ENCODE measurements around the gene SENP2. TPM values are rescaled to one million over a fixed set of nuclear protein-coding genes. Genes with fewer than 3 reads are reported as not detected.
"Not testable (repeated sequence)": the region's sequence is repeated elsewhere in the genome, so short reads cannot be mapped to it uniquely, and the experiment has no call there.

The SENP2 gene
- 10 to 100 TPM; 32.8 to 33.6 TPM for total RNA-seq

DNA sequence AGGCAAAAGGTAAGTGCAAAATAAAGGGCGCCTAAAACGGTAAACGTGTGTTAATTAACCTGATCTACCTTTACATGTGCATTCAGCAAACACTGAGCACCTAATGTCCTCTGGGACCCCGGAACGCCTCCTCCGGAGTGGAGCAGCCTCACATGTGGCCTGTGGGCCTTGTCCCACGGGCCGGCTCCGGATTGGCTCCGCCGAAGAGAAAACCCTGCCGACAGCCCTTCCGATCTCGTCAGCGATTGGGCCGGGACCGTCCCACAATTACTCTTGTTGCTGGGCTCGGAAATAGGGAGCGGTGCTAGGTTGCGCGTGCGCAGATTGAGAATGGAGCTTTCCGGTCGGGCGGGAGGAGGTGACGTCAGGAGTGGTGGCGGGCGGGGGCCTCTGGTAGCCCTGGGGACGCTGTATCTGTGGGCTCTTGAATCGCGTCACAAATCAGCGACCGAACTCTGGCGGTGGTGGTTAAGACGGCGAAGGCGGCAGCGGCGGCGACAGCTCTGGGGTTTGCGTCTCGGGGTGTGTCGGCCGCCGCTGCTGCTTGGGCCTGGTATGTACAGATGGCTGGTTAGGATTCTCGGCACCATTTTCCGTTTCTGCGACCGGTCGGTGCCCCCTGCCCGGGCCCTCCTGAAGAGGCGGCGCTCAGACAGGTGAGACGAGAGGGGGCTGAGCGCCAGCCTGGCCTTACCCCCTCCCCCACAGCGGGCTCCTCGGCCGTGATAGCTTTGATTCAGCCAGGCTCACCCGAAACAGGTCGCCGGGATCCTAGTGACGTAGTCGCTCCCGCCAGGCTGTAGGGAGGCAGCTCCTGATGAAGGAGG is at the start of gene SENP2:
Gene SENP2 (plus strand): TSS at position 437 of the 827 bp plus-strand sequence. CDS start 119 bp downstream, at position 556.
- Mint-ChIP-seq H3K27me3 (no peaks in the 10 kb centered on the region), H3K4me1 (peaks cover 36% of the 10 kb centered on the region), H3K4me3 (peak within 1 kb of the TSS; percentile 78), H3K27ac (peak within 1 kb of the TSS; percentile 82), H3K36me3 (ENCODE audit: low read depth) (no peaks in the 10 kb centered on the region), H3K9me3 (no peaks in the 10 kb centered on the region)
- POLR2A ChIA-PET: interaction anchor here (0.6 to 2.6 kb wide), 20 partner anchors 10 to 1198 kb away, joined by 3 to 17 read pairs (median 4); partner anchors contain the start of genes DNAJB11, TMEM41A and TRA2B
- peak; percentile 100 for DNase-seq
- CTCF ChIA-PET: interaction anchor here (0.6 to 2.5 kb wide), 13 partner anchors 8 to 278 kb away, joined by 3 to 24 read pairs (median 5); no protein-coding TSS in a partner anchor

- Mint-ChIP-seq H3K27me3 (no peaks in the 10 kb centered on the region), H3K4me3 (peak overlapping the region; percentile 25), H3K36me3 (ENCODE audit: low read depth) (peaks cover 3% of the 10 kb centered on the region), H3K9me3 (no peaks in the 10 kb centered on the region), H3K4me1 (peaks cover 16% of the 10 kb centered on the region), H3K27ac (peak overlapping the region; percentile 85)
- ChIA-PET CTCF (interaction anchor here (0.5 kb wide), 1 partner anchor 17 kb away, joined by 4 read pairs; no protein-coding TSS in a partner anchor), POLR2A (interaction anchor here (0.7 kb wide), 1 partner anchor 39 kb away, joined by 3 read pairs; the partner anchor contains the start of gene TMEM41A)
- peak; percentile 49 for DNase-seq
Observed at GRCh38 chr3:185537369-185537970, 48.6 kb upstream of the SENP2 start.

- no peaks in the 10 kb centered on the region for H3K9me3 Mint-ChIP-seq
- H3K27me3 Mint-ChIP-seq: no peaks in the 10 kb centered on the region
- ChIA-PET POLR2A (no interaction called here), CTCF (no interaction called here)
- DNase-seq: no peak
- H3K27ac Mint-ChIP-seq: no peak overlapping the region
- peaks cover 3% of the 10 kb centered on the region for H3K36me3 Mint-ChIP-seq (ENCODE audit: low read depth)
- no peak overlapping the region for H3K4me3 Mint-ChIP-seq
- H3K4me1 Mint-ChIP-seq: peaks cover 17% of the 10 kb centered on the region
Observed at GRCh38 chr3:185539934-185540333, 46.2 kb upstream of the SENP2 start.

- Mint-ChIP-seq H3K4me1 (peaks cover 17% of the 10 kb centered on the region), H3K9me3 (no peaks in the 10 kb centered on the region), H3K27me3 (no peaks in the 10 kb centered on the region), H3K27ac (no peak overlapping the region), H3K36me3 (ENCODE audit: low read depth) (peaks cover 3% of the 10 kb centered on the region), H3K4me3 (no peak overlapping the region)
- ChIA-PET CTCF (no interaction called here), POLR2A (no interaction called here)
- DNase-seq: no peak
Observed at GRCh38 chr3:185540695-185541094, 45.4 kb upstream of the SENP2 start.

DNA sequence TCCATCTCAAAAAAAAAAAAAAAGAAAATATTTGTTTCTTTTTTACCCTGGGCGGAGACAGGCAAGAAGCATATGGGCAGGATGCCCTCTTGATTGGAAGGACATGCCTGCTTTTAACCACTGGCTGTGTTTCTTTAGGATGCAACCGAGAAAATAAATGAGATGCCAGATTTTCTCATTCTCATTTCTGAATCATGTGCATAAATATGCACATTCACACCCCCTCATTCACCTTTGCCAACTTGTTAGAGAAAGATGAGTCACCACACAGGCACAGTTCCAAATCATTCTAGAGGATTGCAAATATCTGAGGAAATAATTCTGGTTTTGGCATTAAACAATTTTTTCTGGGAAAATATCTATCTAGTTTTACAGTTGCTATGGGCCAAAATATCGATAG is 37.0 kb upstream of the SENP2 start:
- DNase-seq: no peak
- H3K9me3 Mint-ChIP-seq: no peaks in the 10 kb centered on the region
- no peak overlapping the region for H3K27ac Mint-ChIP-seq
- H3K4me1 Mint-ChIP-seq: peaks cover 14% of the 10 kb centered on the region
- H3K27me3 Mint-ChIP-seq: no peaks in the 10 kb centered on the region
- no peak overlapping the region for H3K4me3 Mint-ChIP-seq
- ChIA-PET CTCF (no interaction called here), POLR2A (no interaction called here)
- no peaks in the 10 kb centered on the region for H3K36me3 Mint-ChIP-seq (ENCODE audit: low read depth)

DNA sequence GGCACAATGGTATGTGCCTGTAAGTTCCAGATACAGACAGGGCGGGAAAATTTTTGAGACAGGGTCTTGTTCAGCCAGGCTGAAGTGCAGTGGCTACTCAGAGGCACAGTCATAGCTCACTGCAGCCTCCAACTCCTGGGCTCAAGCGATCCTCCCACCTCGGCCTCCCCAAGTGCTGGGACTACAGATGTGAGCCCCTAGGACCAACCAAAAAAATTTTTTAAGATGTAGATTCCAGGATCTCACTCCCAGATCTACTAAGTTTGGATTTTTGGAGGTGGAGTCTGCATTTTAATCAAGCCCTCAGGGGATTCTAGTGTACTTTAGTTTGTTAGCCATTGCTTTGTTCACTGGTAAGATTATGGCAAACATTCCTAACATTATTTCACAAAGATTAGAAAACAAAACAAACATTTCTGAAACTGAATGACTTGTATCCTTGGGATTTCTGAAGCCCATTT is 36.4 kb upstream of the SENP2 start:
- Mint-ChIP-seq H3K27me3 (no peaks in the 10 kb centered on the region), H3K27ac (no peak overlapping the region), H3K4me3 (no peak overlapping the region), H3K9me3 (no peaks in the 10 kb centered on the region), H3K36me3 (ENCODE audit: low read depth) (no peaks in the 10 kb centered on the region), H3K4me1 (peaks cover 14% of the 10 kb centered on the region)
- ChIA-PET POLR2A (no interaction called here), CTCF (no interaction called here)
- no peak for DNase-seq

DNA sequence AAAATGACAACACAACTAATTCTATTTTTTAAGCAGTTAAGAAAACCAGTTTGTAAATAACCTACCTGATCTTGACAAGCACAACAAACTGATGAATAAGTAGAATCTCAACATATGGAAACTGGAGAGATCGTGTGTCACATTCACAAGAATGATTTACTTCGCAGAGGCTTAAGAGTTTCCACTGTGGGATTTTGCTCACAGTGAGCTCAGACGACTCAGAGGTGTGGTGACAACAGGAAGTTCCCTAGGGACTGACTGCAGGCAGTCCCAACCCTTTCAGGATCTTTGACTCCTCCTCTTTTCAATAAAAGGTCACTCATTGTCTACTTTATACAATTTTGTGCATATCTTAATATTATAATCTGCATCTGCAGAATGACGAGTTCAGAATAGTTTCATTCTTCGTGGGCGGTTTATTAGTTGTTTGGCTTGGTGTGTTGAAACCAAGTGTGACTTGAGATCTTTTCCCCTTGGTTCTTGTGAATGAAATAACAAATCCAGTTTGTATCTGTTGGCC is 33.7 kb upstream of the SENP2 start, which contains the start of gene LIPH:
Gene LIPH (minus strand): TSS at position 231 of the 520 bp plus-strand sequence. CDS start 117 bp downstream, at position 114.
- ChIA-PET CTCF (no interaction called here), POLR2A (no interaction called here)
- H3K27ac Mint-ChIP-seq: no peak within 1 kb of the TSS
- no peak within 1 kb of the TSS for H3K4me3 Mint-ChIP-seq
- H3K4me1 Mint-ChIP-seq: peaks cover 6% of the 10 kb centered on the region
- DNase-seq: no peak
- H3K9me3 Mint-ChIP-seq: no peaks in the 10 kb centered on the region
- H3K36me3 Mint-ChIP-seq (ENCODE audit: low read depth): no peaks in the 10 kb centered on the region
- no peaks in the 10 kb centered on the region for H3K27me3 Mint-ChIP-seq

DNA sequence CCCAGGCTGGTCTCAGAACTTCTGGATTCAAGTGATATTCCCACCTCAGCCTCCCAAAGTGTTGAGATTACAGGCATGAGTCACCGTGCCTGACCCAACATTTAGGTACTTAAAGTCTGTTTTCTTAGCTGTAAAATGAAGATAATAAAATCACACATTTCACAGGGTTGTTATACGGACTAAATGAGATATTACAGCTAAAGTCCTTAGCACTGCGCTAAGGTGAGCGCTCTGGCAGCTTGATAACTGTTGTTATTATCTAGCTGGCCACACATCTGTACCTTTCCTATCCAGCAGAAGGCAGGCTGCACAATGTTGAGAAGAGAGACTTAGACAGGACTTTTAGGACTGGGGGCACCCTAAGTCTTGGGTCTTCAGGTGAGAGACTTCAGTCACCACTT is 31.0 kb upstream of the SENP2 start:
- Mint-ChIP-seq H3K9me3 (no peaks in the 10 kb centered on the region), H3K4me3 (no peak overlapping the region), H3K27ac (no peak overlapping the region), H3K36me3 (ENCODE audit: low read depth) (no peaks in the 10 kb centered on the region), H3K4me1 (peaks cover 14% of the 10 kb centered on the region), H3K27me3 (peaks cover 2% of the 10 kb centered on the region)
- ChIA-PET CTCF (interaction anchor here (0.5 to 1.3 kb wide), 2 partner anchors 9 to 25 kb away, joined by 4 to 5 read pairs; no protein-coding TSS in a partner anchor), POLR2A (no interaction called here)
- no peak for DNase-seq

GRCh38 chr3:185555860-185556347 is 30.2 kb upstream of the SENP2 start:
- Mint-ChIP-seq H3K9me3 (no peaks in the 10 kb centered on the region), H3K27me3 (peaks cover 2% of the 10 kb centered on the region), H3K4me3 (no peak overlapping the region), H3K36me3 (ENCODE audit: low read depth) (no peaks in the 10 kb centered on the region), H3K4me1 (peaks cover 14% of the 10 kb centered on the region), H3K27ac (no peak overlapping the region)
- CTCF ChIA-PET: interaction anchor here (0.9 to 1.3 kb wide), 2 partner anchors 25 to 143 kb away, joined by 3 to 5 read pairs; no protein-coding TSS in a partner anchor
- DNase-seq: no peak
- POLR2A ChIA-PET: no interaction called here

GRCh38 chr3:185556640-185557039 is 29.5 kb upstream of the SENP2 start:
- H3K9me3 Mint-ChIP-seq; H3K27ac Mint-ChIP-seq; H3K4me3 Mint-ChIP-seq; H3K27me3 Mint-ChIP-seq; DNase-seq; POLR2A ChIA-PET; H3K36me3 Mint-ChIP-seq (ENCODE audit: low read depth): not testable (repeated sequence)
- H3K4me1 Mint-ChIP-seq: peaks cover 17% of the 10 kb centered on the region
- CTCF ChIA-PET: interaction anchor here (0.6 to 0.8 kb wide), 2 partner anchors 29 to 107 kb away, joined by 3 read pairs; partner anchors contain the start of gene SENP2

GRCh38 chr3:185558395-185558794 is 27.7 kb upstream of the SENP2 start:
- ChIA-PET POLR2A (interaction anchor here (1.2 kb wide), 1 partner anchor 60 kb away, joined by 4 read pairs; the partner anchor contains the start of gene TMEM41A), CTCF (interaction anchor here (0.9 to 2.9 kb wide), 22 partner anchors 10 to 199 kb away, joined by 3 to 16 read pairs (median 5); partner anchors contain the start of genes MAP3K13, SENP2 and TMEM41A)
- H3K36me3 Mint-ChIP-seq (ENCODE audit: low read depth): no peaks in the 10 kb centered on the region
- no peaks in the 10 kb centered on the region for H3K9me3 Mint-ChIP-seq
- no peak for DNase-seq
- H3K4me1 Mint-ChIP-seq: peaks cover 12% of the 10 kb centered on the region
- no peak overlapping the region for H3K27ac Mint-ChIP-seq
- no peak overlapping the region for H3K4me3 Mint-ChIP-seq
- H3K27me3 Mint-ChIP-seq: peaks cover 6% of the 10 kb centered on the region

DNA sequence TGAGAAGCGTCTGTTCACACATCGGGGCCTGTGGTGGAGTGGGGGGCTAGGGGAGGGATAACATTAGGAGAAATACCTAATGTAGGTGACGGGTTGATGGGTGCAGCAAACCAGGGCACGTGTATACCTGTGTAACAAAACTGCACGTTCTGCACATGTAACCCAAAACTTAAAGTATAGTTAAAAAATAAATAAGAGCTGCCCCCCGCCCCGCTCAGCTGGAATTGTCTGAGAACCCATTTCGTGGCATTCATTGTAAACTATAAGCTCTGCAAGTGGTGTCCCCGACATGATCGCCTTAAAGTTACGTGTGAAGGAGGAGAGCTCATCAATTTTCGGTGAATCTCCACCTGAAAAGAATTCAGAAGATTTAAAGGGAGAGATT is 26.4 kb upstream of the SENP2 start:
- H3K27ac Mint-ChIP-seq: no peak overlapping the region
- peaks cover 12% of the 10 kb centered on the region for H3K4me1 Mint-ChIP-seq
- peaks cover 6% of the 10 kb centered on the region for H3K27me3 Mint-ChIP-seq
- no peak overlapping the region for H3K4me3 Mint-ChIP-seq
- no peaks in the 10 kb centered on the region for H3K9me3 Mint-ChIP-seq
- no peaks in the 10 kb centered on the region for H3K36me3 Mint-ChIP-seq (ENCODE audit: low read depth)
- CTCF ChIA-PET: interaction anchor here (0.6 to 2.9 kb wide), 31 partner anchors 12 to 226 kb away, joined by 3 to 16 read pairs (median 5); partner anchors contain the start of genes MAP3K13, SENP2 and TMEM41A
- DNase-seq: no peak
- POLR2A ChIA-PET: interaction anchor here (0.6 to 1.4 kb wide), 4 partner anchors 26 to 81 kb away, joined by 3 to 4 read pairs (median 3); partner anchors contain the start of gene TMEM41A

All from activated CD4-positive, alpha-beta memory T cell treated with anti-CD3 and anti-CD28 coated beads, Interleukin-2, amount 10 ng/mL, durations not matched to agents 7 days and 5 days (primary cell).